Measurements from ENCODE around the gene PGGHG.
"Not testable (repeated sequence)": the region's sequence is repeated elsewhere in the genome, so short reads cannot be mapped to it uniquely, and the experiment has no call there.

Gene PGGHG

GRCh38 chr11:306645-307371 lies 17.9 kb downstream of the PGGHG start:
- TF ChIP-seq CTCF (IDR thresholded peaks at IDR 0.05): no peak
- Histone ChIP-seq H3K27me3 (ENCODE audit: control insufficient read depth, insufficient read depth, low read length) (no peaks in the 10 kb centered on the region), H3K27ac (peak overlapping the region; percentile 62), H3K36me3 (ENCODE audit: control insufficient read depth, insufficient read depth, low read length) (no peaks in the 10 kb centered on the region), H3K4me1 (peaks cover 9% of the 10 kb centered on the region), H3K4me3 (ENCODE audit: low read depth, low read length) (no peak overlapping the region), H3K4me2 (ENCODE audit: low read length) (no peak overlapping the region), H3K79me2 (no peaks in the 10 kb centered on the region), H3K9me3 (ENCODE audit: control insufficient read depth, low read length) (no peaks in the 10 kb centered on the region), H2AFZ (peak overlapping the region; percentile 38), H3K9ac (no peak overlapping the region)

GRCh38 chr11:307766-308708 lies 19.1 kb downstream of the PGGHG start, which contains the start of gene IFITM2:
Gene IFITM2, plus strand, starts transcription at chr11:307816. Its CDS starts 377 bp downstream, at chr11:308193.
- Histone ChIP-seq H2AFZ (peak within 1 kb of the TSS; percentile 38), H3K27ac (peak within 1 kb of the TSS; percentile 62), H3K4me3 (ENCODE audit: low read depth, low read length) (peak within 1 kb of the TSS; percentile 62), H3K4me2 (ENCODE audit: low read length) (peak within 1 kb of the TSS; percentile 65)
- not testable (repeated sequence) for H3K9ac ChIP-seq; H3K79me2 ChIP-seq; H3K4me1 ChIP-seq; H3K27me3 ChIP-seq (ENCODE audit: control insufficient read depth, insufficient read depth, low read length); H3K36me3 ChIP-seq (ENCODE audit: control insufficient read depth, insufficient read depth, low read length); H3K9me3 ChIP-seq (ENCODE audit: control insufficient read depth, low read length)

- not testable (repeated sequence) for H3K36me3 ChIP-seq (ENCODE audit: control insufficient read depth, insufficient read depth, low read length); H3K27me3 ChIP-seq (ENCODE audit: control insufficient read depth, insufficient read depth, low read length); H3K4me1 ChIP-seq; H3K9me3 ChIP-seq (ENCODE audit: control insufficient read depth, low read length); H2AFZ ChIP-seq; H3K9ac ChIP-seq; H3K79me2 ChIP-seq
- peak overlapping the region; percentile 62 for H3K27ac ChIP-seq
- H3K4me2 ChIP-seq (ENCODE audit: low read length): peak overlapping the region; percentile 66
- H3K4me3 ChIP-seq (ENCODE audit: low read depth, low read length): peak overlapping the region; percentile 37
Measured at GRCh38 chr11:308740-309665, 20.1 kb downstream of the PGGHG start.

GRCh38 chr11:309979-310572 lies 21.1 kb downstream of the PGGHG start:
- not testable (repeated sequence) for H3K9ac ChIP-seq; H3K4me1 ChIP-seq; H3K9me3 ChIP-seq (ENCODE audit: control insufficient read depth, low read length); H3K79me2 ChIP-seq; H3K36me3 ChIP-seq (ENCODE audit: control insufficient read depth, insufficient read depth, low read length); H3K27me3 ChIP-seq (ENCODE audit: control insufficient read depth, insufficient read depth, low read length); H2AFZ ChIP-seq
- peak overlapping the region; percentile 66 for H3K4me2 ChIP-seq (ENCODE audit: low read length)
- peak overlapping the region; percentile 37 for H3K4me3 ChIP-seq (ENCODE audit: low read depth, low read length)
- peak overlapping the region; percentile 62 for H3K27ac ChIP-seq

GRCh38 chr11:311013-311748 lies 22.3 kb downstream of the PGGHG start:
- not testable (repeated sequence) for H2AFZ ChIP-seq; H3K79me2 ChIP-seq; H3K4me2 ChIP-seq (ENCODE audit: low read length); H3K4me3 ChIP-seq (ENCODE audit: low read depth, low read length); H3K4me1 ChIP-seq; H3K27me3 ChIP-seq (ENCODE audit: control insufficient read depth, insufficient read depth, low read length); H3K9me3 ChIP-seq (ENCODE audit: control insufficient read depth, low read length); H3K9ac ChIP-seq; H3K36me3 ChIP-seq (ENCODE audit: control insufficient read depth, insufficient read depth, low read length)
- peak overlapping the region; percentile 33 for H3K27ac ChIP-seq

Data from parathyroid adenoma (tissue), 2 donors.